Activated CD4-positive, alpha-beta T cell treated with anti-CD3 and anti-CD28 coated beads, Interleukin-2, amount 50 U/mL, for 16 hours (primary cell): ENCODE results near the gene LIN7C.
A peak's percentile ranks its signal among the peaks of the same experiment; 100 is the strongest.

Experiments used
- DNase-seq: peaks from one replicate; pipeline ENCODE4 v3.0.0-alpha.2; 2020

LIN7C gene

DNA sequence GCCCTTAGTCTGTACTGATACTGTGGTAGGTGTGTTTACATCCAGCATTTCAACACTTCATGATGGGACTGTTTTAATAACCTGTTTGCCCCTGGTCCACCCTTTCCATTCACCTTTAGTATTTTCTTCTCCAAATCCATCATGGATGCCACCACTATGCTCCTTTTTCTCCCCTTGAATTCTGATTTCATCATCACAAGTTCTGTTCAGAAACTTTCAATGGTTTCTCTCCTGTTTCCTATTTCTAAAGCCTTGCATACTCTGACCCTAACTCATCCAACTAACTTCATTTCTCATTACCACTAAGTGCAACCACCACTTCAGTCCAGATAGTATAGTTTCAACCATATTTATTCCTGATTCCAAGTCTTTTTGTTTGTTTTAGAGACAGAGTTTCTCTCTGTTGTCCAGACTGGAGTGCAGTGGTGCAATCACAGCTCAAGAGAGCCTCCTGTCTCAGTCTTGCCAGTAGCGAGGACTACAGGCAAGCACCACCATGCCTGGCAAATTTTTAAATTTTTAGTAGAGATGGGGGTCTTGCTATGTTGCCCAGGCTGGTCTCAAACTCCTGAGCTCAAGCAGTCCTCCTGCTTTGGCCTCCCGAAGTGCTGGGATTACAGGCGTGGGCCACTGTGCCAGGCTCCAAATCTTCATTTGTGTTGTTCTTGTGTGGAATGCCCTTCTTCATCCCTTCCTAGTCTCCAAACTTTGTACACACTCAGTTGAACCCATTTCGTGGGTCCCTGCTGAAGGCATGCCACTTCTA, 1.2 kb upstream of the LIN7C start:
- DNase-seq = peak; percentile 1

DNA sequence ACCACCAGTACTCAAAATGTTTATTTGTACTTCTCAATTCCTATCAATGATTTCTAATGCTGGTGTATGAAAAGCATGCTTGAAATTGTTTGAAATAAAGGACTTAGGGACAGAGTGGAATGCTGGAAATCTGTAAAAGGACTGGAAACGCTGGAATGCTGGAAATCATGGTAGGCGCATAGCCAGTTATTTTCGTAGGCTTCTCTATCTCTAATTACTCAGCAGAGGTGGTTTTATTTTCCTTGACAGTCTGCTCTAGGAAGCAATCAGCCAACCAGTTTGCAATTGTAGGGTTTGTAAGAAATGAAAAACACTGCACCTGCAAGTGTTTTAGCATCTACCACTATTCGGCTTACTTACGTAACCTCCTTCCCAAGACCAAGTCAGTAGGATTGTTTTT, 788 bp downstream of the LIN7C start:
- no peak for DNase-seq

DNA sequence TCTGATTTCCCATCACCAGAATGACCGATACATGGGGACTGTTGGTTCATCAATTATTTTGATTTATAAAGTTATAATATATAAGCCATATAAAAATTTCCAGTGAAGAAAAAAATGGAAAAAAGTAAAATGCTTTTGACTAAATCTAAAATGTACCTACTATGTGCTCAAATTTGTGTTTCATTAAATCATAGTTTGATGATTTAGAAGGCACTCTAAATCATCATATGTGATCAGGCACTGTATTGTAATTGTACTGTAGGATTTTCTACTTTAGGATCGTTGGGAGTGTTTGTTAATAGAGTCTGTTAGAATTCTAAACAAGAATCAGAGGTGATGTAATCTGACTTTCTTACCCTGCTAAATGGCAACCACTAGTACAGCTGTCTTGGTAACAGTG, 2.4 kb downstream of the LIN7C start:
- no peak for DNase-seq

DNA sequence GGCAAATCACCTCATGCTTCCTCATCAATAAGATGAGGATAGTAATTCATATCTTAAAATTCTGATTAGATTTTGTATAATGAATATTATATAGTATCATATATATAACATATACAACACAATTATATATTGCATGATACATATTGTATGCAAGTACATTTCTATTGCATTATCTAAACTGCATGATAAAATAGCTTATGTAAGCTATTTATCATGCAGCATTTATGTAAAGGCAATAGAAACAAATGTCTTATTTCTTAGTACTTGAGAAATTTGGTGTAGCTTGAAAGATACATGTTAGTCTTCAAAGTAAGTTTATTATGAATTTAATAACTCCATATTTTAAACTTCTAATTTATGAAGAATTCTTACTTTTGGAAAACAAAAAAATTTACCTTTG, 5.5 kb downstream of the LIN7C start:
- no peak for DNase-seq

DNA sequence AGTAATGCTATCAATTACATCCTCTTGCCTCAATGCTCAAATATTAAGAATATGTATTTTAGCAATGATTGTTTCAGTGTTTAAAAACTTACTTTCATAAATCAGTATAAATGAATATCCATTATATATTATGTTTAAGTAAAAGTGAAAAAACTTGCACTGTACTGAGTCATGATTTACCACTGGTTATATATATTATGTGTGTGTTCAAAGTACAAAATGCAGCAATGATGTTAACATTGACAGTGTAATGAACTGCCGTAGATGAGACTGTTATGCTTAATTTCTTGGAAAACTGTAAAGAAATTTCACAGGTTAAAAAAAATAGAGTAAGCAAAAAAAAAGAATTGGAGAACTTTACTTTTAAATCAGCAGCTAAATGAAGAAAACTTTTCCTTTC, 8.7 kb downstream of the LIN7C start:
- no peak for DNase-seq

DNA sequence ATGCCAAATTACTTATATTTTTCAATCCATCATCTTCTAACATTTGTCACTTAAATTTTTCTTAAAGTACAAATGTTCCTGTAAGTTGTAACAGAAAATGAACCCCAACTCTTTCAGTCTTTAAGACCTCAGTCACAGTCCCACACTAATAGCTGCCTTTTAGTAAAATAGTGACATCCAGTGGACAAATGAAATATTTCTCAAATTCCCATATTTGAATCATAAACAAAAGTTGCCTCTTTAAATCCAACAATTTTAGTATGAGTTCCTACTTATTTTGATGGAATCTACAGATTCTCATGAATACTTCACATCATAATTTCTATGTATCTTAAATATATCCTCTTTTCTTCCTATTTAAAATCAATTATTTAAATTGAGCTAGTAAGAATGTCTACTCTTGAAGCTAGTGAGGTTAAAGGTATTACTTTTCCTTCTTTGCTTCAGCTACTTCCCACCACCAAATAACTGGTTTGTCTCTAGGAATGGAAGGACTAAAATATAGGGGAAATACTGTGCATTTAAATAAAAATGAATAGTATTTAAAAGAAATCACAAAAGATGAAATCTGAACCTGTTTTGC, 9.2 kb downstream of the LIN7C start:
- peak; percentile 21 for DNase-seq

DNA sequence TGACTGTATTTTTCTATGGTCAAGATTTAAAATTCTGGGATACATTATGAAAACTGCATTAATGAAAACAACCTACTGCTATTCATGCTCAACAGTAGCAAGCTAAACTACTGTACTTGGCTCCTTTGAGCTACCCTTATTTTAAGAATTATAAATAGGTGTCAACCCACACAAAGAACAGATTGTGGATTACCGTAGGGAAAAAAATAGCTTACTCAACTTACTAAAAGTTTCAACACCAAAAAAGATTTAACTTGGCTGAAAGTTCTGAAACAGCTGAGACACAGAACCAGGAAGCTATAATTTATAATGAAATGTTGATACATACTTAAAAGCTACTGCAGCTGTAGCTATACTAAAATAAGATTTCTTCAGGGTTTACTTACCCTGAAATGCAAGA, 10.1 kb downstream of the LIN7C start:
- DNase-seq = no peak

DNA sequence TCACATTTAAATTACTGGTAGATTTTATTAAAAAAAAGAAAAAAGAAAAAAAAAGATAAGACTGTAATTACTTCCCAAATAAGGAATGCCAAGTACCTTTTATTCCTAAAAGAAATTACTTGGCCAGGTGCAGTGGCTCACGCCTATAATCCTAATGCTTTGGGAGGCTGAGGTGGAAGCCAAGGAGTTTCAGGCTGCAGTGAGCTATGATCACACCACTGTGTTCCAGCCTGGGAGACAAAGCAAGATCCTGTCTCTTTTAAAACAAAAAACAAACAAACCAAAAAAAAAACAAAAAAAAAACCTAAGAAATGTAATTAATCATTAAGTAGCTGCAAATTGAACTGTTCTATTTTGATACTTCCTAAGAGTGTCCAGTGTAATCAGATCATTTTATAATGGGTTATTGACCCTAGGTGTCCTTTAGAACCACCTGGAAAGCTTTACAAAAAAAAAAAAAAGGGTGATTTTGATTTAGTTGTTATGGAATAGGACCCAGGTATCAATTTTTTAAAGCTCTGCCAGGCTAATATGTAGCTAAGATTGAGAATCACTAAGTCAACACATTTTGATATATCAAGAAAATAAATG, 10.8 kb downstream of the LIN7C start:
- no peak for DNase-seq

DNA sequence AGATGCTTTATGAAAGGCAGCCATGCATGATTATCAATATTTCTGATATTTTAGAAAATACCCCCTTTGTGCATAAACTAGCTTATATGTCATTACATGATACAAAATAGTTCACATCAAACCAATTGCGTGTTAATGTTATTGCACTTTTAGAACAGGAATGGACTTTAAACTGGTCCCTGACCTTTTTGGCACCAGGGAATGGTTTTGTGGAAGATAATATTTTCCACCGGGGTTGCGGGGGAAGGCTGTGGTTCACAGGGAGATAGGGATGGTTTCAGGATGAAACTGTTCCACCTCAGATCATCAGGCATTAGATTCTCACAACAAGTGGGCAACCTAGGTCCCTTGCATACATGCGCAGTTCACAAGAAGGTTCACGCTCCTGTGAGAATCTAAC, 17.5 kb downstream of the LIN7C start:
- DNase-seq = no peak

DNA sequence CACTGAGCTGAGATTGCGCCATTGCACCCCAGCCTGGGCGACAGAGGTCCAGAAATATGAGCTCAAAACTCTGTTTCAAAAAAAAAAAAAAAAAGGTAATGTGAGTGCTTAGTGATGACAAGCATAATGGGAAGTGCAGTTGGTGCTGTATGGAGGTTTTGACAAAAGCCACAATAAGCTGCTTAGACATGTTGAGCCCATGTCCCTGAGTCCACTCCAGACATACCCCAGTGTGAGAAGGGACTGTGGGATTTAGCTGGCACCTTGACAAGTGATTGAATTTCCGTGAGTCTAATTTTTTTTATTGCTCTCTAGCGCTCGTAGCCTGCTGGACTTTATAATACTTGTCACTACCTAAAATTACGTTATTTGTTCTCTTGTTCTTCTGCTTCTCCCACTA, 18.9 kb downstream of the LIN7C start:
- no peak for DNase-seq

DNA sequence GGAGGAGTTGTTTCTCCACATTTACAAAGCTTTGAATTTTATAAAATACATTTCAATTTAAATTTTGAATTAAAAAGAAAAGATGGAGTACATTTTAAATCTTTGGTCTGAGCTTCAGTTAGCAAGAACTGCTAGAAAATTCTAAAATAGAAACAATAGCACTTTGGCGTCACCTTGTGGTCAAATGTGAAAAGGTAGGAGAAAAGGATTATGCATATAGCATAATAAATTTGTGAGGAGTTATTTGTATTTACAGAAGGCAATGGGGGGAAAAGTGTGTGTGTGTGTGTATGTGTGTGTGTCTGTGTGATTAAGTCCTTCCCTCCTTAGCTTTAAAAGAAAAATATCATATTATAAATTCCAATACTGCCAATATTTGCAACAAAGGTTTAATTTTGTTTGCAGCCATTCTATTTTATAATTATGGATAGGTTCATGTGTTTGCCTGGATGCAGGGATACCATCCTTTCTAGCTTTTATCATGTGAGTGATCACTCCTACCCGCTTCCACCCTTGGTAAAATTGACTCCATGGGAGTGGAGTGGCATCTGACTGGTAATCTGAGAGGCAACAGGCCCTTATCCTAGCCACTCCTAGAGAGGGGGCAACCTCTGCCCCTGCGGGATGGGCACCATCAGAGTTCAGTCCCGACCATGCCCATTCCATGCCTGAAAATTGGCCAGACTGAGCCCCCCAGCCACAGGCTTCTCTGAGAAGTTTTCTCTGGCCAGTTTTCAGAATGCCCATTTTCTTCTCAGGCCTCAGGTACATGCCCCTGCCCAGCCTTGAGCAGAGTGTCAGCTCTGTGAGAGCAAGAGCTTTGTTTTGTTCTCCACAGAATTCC, 20.4 kb downstream of the LIN7C start:
- DNase-seq = peak; percentile 50

DNA sequence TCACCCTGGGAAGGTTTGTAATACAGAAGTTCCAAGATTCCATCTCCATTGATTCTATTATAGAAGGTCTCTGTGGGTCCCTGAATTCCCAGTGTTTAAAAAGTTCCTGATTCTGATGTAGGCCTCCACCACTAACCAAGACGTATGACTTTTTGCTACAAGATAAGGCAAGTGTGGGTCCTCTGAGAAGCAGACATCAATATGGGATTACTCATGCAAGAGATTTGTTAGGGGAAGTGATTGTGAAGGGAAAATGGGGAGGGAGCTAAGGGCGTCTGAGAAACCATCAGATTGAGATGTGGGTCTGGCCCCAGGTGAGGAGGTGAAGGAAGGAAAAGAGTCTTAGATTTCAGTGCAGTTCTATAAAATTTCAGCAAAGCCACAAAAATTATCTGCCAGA, 23.8 kb downstream of the LIN7C start:
- no peak for DNase-seq

DNA sequence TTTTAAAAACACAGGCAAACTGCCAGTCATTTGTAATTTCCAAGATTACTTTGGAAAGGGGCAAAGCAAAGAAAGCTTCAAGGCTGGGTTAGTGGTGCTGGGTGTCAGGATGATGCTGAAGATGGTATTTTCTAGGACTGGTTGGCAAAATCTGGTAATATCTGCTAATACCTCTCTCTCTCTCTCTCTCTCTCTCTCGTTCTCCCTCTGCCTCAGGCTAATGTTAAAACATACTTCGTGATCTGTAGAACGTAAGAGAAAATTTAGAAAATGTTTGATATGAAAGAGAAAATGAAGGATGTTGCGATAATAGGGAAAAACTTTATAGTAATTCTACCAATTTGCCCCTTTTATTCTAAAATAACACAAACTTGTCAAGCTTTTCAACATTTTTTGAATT, 24.6 kb downstream of the LIN7C start:
- no peak for DNase-seq

DNA sequence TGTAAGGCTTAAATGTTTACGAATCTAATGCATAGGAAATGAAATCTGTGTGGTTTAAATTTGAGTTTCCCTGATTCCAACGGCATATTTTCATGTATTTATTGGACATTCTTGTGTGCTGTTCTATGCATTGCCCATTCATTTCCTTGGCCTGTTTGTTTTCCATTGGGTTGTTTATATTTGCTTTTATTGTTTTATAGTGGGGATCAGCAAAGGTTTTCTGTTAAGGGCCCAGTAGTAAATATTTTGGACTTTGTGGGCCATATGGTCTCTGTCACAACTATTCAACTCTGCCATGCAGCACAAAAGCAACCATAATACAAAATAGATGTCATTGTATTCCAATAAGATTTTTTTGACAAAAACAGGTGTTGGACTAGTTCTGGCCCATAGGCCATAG, 28.7 kb downstream of the LIN7C start:
- DNase-seq = no peak

DNA sequence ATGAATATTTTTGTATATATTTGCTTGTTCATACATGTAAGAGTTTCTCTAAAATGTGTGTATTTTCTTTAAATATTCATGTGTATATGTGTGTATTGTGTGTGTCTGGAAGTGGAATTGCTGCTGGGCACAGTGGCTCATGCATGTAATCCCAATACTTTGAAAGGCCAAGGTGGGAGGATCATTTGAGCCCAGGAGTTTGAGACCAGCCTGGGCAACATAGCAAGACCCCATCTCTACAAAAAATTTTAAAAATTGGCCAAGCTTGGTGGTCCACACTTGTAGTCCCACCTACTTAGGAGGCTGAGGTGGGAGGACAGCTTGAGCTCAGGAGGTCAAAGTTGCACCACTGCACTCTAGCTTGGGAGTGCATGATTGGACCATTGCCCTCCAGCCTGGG, 29.3 kb downstream of the LIN7C start:
- DNase-seq = no peak

DNA sequence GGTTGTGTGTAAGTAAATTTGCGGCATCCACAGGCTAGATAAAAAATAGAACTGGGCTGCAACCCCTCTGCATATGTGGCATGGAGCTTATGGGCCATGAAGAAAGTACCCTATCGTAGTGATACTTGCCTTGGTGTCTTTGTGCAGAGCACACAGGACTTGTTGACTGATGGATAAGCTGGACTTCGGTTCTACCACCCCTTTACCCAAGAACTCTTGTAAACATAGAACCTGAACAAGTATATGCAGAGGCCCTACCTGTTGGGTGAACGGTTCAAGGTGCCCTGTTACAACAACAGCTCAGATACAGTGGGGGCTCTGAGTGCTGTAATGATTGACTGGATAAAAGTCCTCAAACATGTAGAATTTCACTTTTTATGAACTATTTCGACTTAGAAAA, 30.9 kb downstream of the LIN7C start:
- no peak for DNase-seq

DNA sequence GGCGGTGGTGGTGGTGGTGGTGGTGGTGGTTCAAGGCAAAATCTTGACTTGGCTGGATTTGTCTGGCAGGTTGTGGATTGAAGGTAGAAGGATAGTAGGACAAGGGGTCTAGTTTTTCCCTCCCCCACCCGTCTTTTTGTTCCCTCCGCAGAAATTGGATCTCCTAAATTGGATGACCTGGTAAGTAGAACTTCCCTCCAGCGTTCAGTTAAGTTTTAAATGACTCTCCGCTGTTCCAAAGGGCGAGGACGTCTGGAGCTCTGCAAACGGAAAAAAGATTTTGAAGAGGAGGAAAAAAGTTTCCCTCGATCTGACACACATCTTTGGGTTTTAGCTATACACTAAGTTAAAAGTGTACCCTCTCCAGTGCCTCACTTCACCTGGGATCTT, 33.6 kb downstream of the LIN7C start:
- no peak for DNase-seq

DNA sequence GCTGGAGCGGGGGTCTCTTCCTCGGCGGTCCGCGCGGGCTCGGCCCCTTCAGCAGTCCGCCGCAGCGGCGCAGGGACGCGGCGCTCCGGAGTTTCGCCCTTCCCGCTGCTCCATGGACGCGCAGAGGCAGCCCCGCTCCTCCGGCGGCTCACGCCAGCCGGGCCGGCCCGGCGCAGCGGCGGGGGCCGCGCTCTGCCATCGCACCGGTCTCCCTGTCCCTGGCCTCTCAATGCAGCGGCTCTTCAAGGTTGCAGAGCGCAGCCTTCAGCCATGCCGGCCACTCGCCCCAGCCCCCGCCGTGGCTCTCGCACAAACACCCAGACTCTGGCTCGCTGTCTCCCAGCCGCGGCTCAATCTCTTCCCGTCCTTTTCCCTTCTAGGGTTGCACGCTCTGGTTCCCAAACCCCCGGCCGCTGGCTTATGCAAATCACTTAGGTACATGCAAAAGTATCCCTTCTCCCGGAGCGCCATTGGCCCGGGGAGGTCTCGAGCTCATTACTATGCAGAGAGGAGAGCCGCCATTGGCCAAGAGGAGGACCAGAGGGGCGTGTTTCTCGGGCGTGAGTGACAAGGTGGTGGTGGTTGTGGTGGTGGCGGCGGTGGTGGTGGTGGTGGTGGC, 34.1 kb downstream of the LIN7C start, which contains the start of gene LGR4:
Gene LGR4 (minus strand): TSS at position 393 of the 619 bp plus-strand sequence. CDS start 488 bp downstream, outside the sequence.
- peak; percentile 64 for DNase-seq

DNA sequence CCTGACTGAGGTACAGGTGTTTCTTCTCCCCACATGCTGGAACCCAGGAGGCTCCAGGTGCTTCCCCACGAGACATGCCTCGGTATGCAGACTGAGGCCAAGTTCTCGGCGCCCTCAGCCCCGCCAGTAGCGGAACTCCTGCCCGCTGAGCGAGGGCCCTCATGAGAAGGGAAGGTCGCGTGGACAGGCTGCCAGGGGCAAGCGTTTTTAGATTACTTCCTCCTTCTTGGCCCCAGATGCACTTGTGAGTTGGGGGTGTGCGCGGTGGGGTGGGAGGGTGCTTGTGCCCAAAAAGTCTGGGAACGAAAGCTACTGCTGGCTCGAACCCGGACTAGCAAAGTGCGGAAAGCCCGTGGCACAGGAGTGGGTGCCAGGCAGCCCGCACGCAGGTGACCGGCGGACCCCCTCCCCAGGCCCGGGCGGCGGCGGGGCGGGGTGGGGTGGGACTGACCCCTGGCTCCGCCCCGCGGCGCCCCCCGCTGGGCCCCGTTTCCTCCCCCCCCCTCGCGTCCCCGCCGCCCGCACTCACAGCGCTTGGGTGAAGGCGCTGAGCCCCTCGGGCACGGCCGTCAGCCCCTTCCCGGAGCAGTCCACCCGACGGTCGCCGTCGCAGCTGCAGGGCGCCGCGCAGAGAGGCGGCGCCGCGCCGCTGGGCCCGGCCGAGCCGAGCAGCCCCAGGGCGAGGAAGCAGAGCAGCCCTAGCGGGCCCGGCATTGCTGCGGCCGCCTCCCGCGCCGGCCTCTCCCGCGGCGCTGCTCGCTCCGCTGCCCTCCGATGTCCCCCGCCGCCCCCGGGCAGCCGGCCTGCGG, 34.8 kb downstream of the LIN7C start:
- DNase-seq = no peak

DNA sequence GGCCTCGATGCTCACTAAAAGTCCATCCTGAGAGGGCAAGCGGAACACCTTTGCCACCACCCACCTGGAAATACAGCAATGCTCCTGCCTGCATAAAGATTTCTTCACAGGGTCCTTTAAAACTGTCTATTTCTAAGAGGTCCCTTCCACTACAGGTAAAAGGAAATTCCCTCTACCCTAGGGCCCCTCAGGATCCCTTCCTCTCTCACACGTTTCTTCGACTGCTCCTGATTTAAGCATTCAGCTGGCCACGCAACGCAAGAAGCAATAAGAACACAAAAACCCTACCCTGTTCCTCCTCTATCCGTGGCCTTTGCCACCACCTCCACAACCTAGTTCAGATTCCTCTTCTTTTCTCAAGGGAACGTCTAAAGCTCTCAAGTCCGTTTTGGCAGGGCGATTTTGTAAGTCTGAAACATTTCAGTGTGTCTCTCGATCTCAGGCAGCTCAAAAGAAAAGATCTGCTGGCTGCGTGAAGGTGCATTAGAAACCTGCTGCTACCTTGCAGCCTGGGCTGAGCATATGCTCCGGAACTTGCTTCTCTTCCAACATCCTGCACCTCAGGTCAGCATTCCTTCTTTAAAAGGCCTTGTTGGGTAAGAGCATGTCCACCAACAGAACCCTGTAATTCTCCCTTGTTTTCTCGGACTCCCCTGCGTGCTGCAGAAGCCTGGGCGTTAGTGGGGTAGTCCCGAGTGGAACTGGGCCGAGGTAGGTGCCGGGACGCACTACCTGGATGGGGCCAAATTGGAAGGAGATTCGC, 35.6 kb downstream of the LIN7C start:
- no peak for DNase-seq

DNA sequence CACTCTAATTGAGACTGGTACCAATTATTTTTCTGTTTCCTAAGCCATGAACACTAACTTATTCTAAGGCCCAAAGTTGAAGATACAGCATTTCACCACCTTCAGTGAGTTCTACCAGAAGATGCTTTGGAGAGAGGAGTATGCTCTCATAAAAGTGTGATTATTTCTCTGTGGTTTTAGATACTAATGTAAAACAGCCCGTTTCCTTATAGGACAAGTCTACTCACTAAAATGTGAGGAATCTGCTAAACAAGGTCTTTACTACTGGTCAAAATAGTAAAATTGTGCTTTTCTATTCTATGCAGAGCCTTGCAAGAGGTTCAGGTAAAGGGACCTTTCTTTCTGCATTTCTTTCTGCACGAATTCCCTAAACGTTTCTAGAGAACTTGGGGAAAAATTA, 36.4 kb downstream of the LIN7C start:
- DNase-seq = no peak
